K562 (cell line): Measurements from ENCODE around the gene TKTL1.
"Not testable (repeated sequence)": the region's sequence is repeated elsewhere in the genome, so short reads cannot be mapped to it uniquely, and the experiment has no call there.

ENCODE experiments used
- GABPA ChIP-seq: fragments of 200-800 bp; sonication (Bioruptor generic); conservative IDR thresholded peaks from 2 replicates; pipeline ENCODE4 v1.6.1; 2016; ENCODE audit warnings: low read depth, missing genetic modification characterization, missing compliant biosample characterization
- KLF10 ChIP-seq: fragments of 250-450 bp; sonication (Bioruptor Pico); IDR thresholded peaks from 2 replicates; pipeline ENCODE4 v1.6.1; 2021; ENCODE audit warnings: matching md5 sums
- L3MBTL2 ChIP-seq: fragments of 450-650 bp; IDR thresholded peaks from 2 replicates; pipeline ENCODE4 v1.6.1; 2016; ENCODE audit warnings: mild to moderate bottlenecking, moderate library complexity
- LEF1 ChIP-seq: fragments of 450-650 bp; IDR thresholded peaks from 2 replicates; pipeline ENCODE4 v1.6.1; 2016; ENCODE audit warnings: mild to moderate bottlenecking
- MYC ChIP-seq, 2 experiments: fragments of 250-450 bp in 1 of 2; sonication (Bioruptor Pico) in 1 of 2; IDR thresholded peaks; 2 replicates each; pipeline versions ENCODE4 v1.5.1 to v1.6.1; 2012 to 2021; ENCODE audit warnings: low read depth in 2 of 2, borderline replicate concordance in 1 of 2, improper control_type of control experiment in 1 of 2, low read length in 1 of 2, mild to moderate bottlenecking in 1 of 2, moderate library complexity in 1 of 2
- MYNN ChIP-seq, 2 experiments: sonication (generic); formaldehyde crosslinking in 1 of 2; IDR thresholded peaks; 2 replicates each; pipeline versions ENCODE4 v1.5.0 to v1.6.1; 2016 to 2020; ENCODE audit warnings: antibody characterized with exemption in 1 of 2, missing genetic modification reagents in 1 of 2
- XRCC5 ChIP-seq: fragments of 200-400 bp; formaldehyde crosslinking; IDR thresholded peaks from 2 replicates; pipeline ENCODE4 v1.6.1; 2017; ENCODE audit warnings: low read depth, mild to moderate bottlenecking, low read length
- YY1 ChIP-seq, 3 experiments: IDR thresholded peaks; 2 replicates each; pipeline ENCODE4 v1.6.1; 2011; ENCODE audit warnings: low read length in 2 of 3, mild to moderate bottlenecking in 2 of 3, moderate library complexity in 2 of 3, borderline replicate concordance in 1 of 3, control low read depth in 1 of 3, low read depth in 1 of 3; ENCODE audit not compliant: insufficient read depth in 3 of 3, insufficient replicate concordance in 2 of 3, control insufficient read depth in 1 of 3, insufficient read length in 1 of 3; ENCODE audit errors: extremely low read depth in 1 of 3
- ZNF134 ChIP-seq: fragments of 250-450 bp; sonication (Bioruptor Pico); conservative IDR thresholded peaks from 2 replicates; pipeline ENCODE4 v1.4.0; 2020
- TF ChIP-seq, protein P1 (sequence below): fragments of 250-450 bp; sonication (Bioruptor Pico); IDR thresholded peaks from 2 replicates; pipeline ENCODE4 v1.5.0; 2020; ENCODE audit warnings: mild to moderate bottlenecking
- TF ChIP-seq, protein P2 (sequence below), 3 experiments: IDR thresholded peaks in 2 of 3; conservative IDR thresholded peaks in 1 of 3; 2 replicates each; pipeline ENCODE4 v1.5.1; 2011 to 2012; ENCODE audit warnings: low read length in 3 of 3, mild to moderate bottlenecking in 3 of 3, control low read depth in 2 of 3, improper control_type of control experiment in 1 of 3, inconsistent platforms in 1 of 3, low read depth in 1 of 3, mixed read lengths in 1 of 3, moderate library complexity in 1 of 3; ENCODE audit not compliant: insufficient read depth in 2 of 3
- TF ChIP-seq, protein P3 (sequence below): fragments of 250-450 bp; sonication (Bioruptor Pico); IDR thresholded peaks from 2 replicates; pipeline ENCODE4 v1.4.0; 2020

DNA sequence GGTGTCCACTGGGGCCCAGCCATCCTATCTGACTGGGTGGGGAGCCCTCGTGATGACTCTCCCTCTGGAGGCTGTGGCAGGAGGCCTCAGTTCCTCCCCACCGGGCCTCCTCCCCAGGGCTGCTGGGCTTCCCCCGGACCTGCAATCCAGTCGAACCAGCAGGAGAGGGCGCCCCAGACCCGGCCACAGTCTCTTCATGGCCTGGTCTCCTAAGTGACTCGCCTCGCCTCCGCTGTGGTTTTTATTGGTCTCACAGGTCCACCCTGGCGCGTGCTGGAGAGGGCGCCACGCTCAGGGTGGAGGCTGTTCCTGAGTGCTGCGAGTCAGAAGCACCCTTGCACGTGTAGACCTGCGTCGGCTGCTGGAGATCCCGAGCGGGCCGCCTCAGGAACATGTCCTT, 48.0 kb downstream of the TKTL1 start:
- TF ChIP-seq ZNF134 (CRISPR knock-in tag); KLF10 (CRISPR knock-in tag); MYC (IDR thresholded peaks at IDR 0.05; ENCODE audit: low read depth, low read length); MYC (CRISPR knock-in tag; IDR thresholded peaks at IDR 0.05; ENCODE audit: borderline replicate concordance, low read depth); GABPA (tag); XRCC5; L3MBTL2; LEF1; MYNN (IDR thresholded peaks at IDR 0.05); MYNN (CRISPR knock-in tag; IDR thresholded peaks at IDR 0.05); YY1 (IDR thresholded peaks at IDR 0.05; ENCODE audit: borderline replicate concordance in 1 of 3, control insufficient read depth in 1 of 3, extremely low read depth in 1 of 3, insufficient read depth in 3 of 3, insufficient read length in 1 of 3, insufficient replicate concordance in 2 of 3, low read depth in 1 of 3, low read length in 2 of 3): not testable (repeated sequence)
- TF ChIP-seq, protein P1, sequence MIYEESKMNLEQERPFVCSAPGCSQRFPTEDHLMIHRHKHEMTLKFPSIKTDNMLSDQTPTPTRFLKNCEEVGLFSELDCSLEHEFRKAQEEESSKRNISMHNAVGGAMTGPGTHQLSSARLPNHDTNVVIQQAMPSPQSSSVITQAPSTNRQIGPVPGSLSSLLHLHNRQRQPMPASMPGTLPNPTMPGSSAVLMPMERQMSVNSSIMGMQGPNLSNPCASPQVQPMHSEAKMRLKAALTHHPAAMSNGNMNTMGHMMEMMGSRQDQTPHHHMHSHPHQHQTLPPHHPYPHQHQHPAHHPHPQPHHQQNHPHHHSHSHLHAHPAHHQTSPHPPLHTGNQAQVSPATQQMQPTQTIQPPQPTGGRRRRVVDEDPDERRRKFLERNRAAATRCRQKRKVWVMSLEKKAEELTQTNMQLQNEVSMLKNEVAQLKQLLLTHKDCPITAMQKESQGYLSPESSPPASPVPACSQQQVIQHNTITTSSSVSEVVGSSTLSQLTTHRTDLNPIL (CRISPR knock-in tag): not testable (repeated sequence)
- TF ChIP-seq, protein P2, sequence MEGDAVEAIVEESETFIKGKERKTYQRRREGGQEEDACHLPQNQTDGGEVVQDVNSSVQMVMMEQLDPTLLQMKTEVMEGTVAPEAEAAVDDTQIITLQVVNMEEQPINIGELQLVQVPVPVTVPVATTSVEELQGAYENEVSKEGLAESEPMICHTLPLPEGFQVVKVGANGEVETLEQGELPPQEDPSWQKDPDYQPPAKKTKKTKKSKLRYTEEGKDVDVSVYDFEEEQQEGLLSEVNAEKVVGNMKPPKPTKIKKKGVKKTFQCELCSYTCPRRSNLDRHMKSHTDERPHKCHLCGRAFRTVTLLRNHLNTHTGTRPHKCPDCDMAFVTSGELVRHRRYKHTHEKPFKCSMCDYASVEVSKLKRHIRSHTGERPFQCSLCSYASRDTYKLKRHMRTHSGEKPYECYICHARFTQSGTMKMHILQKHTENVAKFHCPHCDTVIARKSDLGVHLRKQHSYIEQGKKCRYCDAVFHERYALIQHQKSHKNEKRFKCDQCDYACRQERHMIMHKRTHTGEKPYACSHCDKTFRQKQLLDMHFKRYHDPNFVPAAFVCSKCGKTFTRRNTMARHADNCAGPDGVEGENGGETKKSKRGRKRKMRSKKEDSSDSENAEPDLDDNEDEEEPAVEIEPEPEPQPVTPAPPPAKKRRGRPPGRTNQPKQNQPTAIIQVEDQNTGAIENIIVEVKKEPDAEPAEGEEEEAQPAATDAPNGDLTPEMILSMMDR (IDR thresholded peaks at IDR 0.05 in 2 of 3, conservative IDR thresholded peaks at IDR 0.05 in 1 of 3; ENCODE audit: insufficient read depth in 2 of 3, low read depth in 1 of 3, low read length in 3 of 3): not testable (repeated sequence)
- TF ChIP-seq, protein P3, sequence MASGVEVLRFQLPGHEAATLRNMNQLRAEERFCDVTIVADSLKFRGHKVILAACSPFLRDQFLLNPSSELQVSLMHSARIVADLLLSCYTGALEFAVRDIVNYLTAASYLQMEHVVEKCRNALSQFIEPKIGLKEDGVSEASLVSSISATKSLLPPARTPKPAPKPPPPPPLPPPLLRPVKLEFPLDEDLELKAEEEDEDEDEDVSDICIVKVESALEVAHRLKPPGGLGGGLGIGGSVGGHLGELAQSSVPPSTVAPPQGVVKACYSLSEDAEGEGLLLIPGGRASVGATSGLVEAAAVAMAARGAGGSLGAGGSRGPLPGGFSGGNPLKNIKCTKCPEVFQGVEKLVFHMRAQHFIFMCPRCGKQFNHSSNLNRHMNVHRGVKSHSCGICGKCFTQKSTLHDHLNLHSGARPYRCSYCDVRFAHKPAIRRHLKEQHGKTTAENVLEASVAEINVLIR (CRISPR knock-in tag): not testable (repeated sequence)
